ENCODE results near the gene CTNNBIP1.

CTNNBIP1 gene

GRCh38 chr1:9922342-9922741 lies 12.3 kb upstream of the CTNNBIP1 start (continued):
- TF ChIP-seq ZFP69B (tag by site-specific recombination; IDR thresholded peaks at IDR 0.05): 0 out of 2 replicates have a peak, but pooled peaks have one; percentile 31
- TF ChIP-seq ZSCAN30 (tag by site-specific recombination; IDR thresholded peaks at IDR 0.05): no peak
- no peak for TF ChIP-seq ZNF707 (tag by site-specific recombination; IDR thresholded peaks at IDR 0.05)
- no peak for TF ChIP-seq ZNF302 (tag by site-specific recombination; IDR thresholded peaks at IDR 0.05; ENCODE audit: low read depth)
- TF ChIP-seq EGR2 (tag by site-specific recombination; IDR thresholded peaks at IDR 0.05; ENCODE audit: low read depth): no peak
- TF ChIP-seq, protein P1, sequence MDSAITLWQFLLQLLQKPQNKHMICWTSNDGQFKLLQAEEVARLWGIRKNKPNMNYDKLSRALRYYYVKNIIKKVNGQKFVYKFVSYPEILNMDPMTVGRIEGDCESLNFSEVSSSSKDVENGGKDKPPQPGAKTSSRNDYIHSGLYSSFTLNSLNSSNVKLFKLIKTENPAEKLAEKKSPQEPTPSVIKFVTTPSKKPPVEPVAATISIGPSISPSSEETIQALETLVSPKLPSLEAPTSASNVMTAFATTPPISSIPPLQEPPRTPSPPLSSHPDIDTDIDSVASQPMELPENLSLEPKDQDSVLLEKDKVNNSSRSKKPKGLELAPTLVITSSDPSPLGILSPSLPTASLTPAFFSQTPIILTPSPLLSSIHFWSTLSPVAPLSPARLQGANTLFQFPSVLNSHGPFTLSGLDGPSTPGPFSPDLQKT (IDR thresholded peaks at IDR 0.05; ENCODE audit: borderline replicate concordance, low read depth, low read length): no peak
- no peak for TF ChIP-seq ZNF157 (tag by site-specific recombination; IDR thresholded peaks at IDR 0.05)
- TF ChIP-seq ZNF155 (tag by site-specific recombination; IDR thresholded peaks at IDR 0.05): no peak

GRCh38 chr1:9920606-9921005 lies 10.5 kb upstream of the CTNNBIP1 start:
- H3K9me3 ChIP-seq (ENCODE audit: control insufficient read depth, insufficient read depth, low read depth, low read length): no peaks in the 10 kb centered on the region
- H3K4me1 ChIP-seq (ENCODE audit: control insufficient read depth, insufficient read depth, low read length): peaks cover 4% of the 10 kb centered on the region; the same call in 1 of the 2 replicates
- no peak for TF ChIP-seq ZNF16 (tag by site-specific recombination; IDR thresholded peaks at IDR 0.05; ENCODE audit: low read depth)
- no peak for TF ChIP-seq ZNF701 (tag by site-specific recombination; IDR thresholded peaks at IDR 0.05)
- no peak for TF ChIP-seq ZNF366 (tag by site-specific recombination; conservative IDR thresholded peaks at IDR 0.05)
- TF ChIP-seq GLIS1 (tag by site-specific recombination; IDR thresholded peaks at IDR 0.05): no peak
- TF ChIP-seq ZNF248 (tag by site-specific recombination; IDR thresholded peaks at IDR 0.05): no peak
- TF ChIP-seq ZNF280C (tag by site-specific recombination; IDR thresholded peaks at IDR 0.05): no peak
- TF ChIP-seq ZNF112 (tag by site-specific recombination; IDR thresholded peaks at IDR 0.05): no peak
- TF ChIP-seq GLIS2 (tag by site-specific recombination; IDR thresholded peaks at IDR 0.05): no peak
- TF ChIP-seq, protein P2, sequence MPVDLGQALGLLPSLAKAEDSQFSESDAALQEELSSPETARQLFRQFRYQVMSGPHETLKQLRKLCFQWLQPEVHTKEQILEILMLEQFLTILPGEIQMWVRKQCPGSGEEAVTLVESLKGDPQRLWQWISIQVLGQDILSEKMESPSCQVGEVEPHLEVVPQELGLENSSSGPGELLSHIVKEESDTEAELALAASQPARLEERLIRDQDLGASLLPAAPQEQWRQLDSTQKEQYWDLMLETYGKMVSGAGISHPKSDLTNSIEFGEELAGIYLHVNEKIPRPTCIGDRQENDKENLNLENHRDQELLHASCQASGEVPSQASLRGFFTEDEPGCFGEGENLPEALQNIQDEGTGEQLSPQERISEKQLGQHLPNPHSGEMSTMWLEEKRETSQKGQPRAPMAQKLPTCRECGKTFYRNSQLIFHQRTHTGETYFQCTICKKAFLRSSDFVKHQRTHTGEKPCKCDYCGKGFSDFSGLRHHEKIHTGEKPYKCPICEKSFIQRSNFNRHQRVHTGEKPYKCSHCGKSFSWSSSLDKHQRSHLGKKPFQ (tag by site-specific recombination; IDR thresholded peaks at IDR 0.05): no peak
- no peak for TF ChIP-seq ZNF791 (tag by site-specific recombination; IDR thresholded peaks at IDR 0.05)
- no peak for TF ChIP-seq MYNN (tag by site-specific recombination; IDR thresholded peaks at IDR 0.05; ENCODE audit: borderline replicate concordance)
- TF ChIP-seq, protein P3, sequence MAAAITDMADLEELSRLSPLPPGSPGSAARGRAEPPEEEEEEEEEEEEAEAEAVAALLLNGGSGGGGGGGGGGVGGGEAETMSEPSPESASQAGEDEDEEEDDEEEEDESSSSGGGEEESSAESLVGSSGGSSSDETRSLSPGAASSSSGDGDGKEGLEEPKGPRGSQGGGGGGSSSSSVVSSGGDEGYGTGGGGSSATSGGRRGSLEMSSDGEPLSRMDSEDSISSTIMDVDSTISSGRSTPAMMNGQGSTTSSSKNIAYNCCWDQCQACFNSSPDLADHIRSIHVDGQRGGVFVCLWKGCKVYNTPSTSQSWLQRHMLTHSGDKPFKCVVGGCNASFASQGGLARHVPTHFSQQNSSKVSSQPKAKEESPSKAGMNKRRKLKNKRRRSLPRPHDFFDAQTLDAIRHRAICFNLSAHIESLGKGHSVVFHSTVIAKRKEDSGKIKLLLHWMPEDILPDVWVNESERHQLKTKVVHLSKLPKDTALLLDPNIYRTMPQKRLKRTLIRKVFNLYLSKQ (tag by site-specific recombination; IDR thresholded peaks at IDR 0.05; ENCODE audit: borderline replicate concordance): no peak
- no peak for TF ChIP-seq ZNF132 (tag by site-specific recombination; IDR thresholded peaks at IDR 0.05; ENCODE audit: borderline replicate concordance)
- TF ChIP-seq MZF1 (tag by site-specific recombination; IDR thresholded peaks at IDR 0.05; ENCODE audit: borderline replicate concordance): no peak
- TF ChIP-seq ZNF571 (tag by site-specific recombination; IDR thresholded peaks at IDR 0.05): no peak
- TF ChIP-seq ZSCAN23 (tag by site-specific recombination; IDR thresholded peaks at IDR 0.05): no peak
- TF ChIP-seq, protein P1 (IDR thresholded peaks at IDR 0.05; ENCODE audit: borderline replicate concordance, low read depth, low read length): no peak
- TF ChIP-seq KLF10 (tag by site-specific recombination; IDR thresholded peaks at IDR 0.05): no peak
- no peak for TF ChIP-seq ZNF561 (tag by site-specific recombination; IDR thresholded peaks at IDR 0.05; ENCODE audit: borderline replicate concordance)
- H3K4me3 ChIP-seq (ENCODE audit: low read depth, low read length): no peak overlapping the region
- no peak overlapping the region for H3K27ac ChIP-seq (ENCODE audit: extremely low read depth, low read depth, low read length)
- no peaks in the 10 kb centered on the region for H3K36me3 ChIP-seq (ENCODE audit: control insufficient read depth in 2 of 2, insufficient read depth in 1 of 2, low read length in 2 of 2)
- ChIA-PET CTCF (interaction anchor here (2.1 kb wide), 1 partner anchor 21 kb away, joined by 6 read pairs; no protein-coding TSS in a partner anchor), POLR2A (no interaction called here)

All from HEK293 (cell line).